K562 treated with DMSO at 1 percent for 48 hours (cell line): ENCODE results near the gene TRUB2. TPM values are rescaled to one million over a fixed set of nuclear protein-coding genes. Genes with fewer than 3 reads are reported as not detected.

Experiments used
- total RNA-seq: library from RNA; unstranded; fragments of 300-600 nt; gene quantifications from 2 replicates; pipeline ENCODE4 v1.2.3, GENCODE V29; 2022; ENCODE audit warnings: low replicate concordance; ENCODE audit errors: extremely low read depth

TRUB2 gene, protein sequence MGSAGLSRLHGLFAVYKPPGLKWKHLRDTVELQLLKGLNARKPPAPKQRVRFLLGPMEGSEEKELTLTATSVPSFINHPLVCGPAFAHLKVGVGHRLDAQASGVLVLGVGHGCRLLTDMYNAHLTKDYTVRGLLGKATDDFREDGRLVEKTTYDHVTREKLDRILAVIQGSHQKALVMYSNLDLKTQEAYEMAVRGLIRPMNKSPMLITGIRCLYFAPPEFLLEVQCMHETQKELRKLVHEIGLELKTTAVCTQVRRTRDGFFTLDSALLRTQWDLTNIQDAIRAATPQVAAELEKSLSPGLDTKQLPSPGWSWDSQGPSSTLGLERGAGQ
- total RNA-seq = not detected in 2 replicates

DNA sequence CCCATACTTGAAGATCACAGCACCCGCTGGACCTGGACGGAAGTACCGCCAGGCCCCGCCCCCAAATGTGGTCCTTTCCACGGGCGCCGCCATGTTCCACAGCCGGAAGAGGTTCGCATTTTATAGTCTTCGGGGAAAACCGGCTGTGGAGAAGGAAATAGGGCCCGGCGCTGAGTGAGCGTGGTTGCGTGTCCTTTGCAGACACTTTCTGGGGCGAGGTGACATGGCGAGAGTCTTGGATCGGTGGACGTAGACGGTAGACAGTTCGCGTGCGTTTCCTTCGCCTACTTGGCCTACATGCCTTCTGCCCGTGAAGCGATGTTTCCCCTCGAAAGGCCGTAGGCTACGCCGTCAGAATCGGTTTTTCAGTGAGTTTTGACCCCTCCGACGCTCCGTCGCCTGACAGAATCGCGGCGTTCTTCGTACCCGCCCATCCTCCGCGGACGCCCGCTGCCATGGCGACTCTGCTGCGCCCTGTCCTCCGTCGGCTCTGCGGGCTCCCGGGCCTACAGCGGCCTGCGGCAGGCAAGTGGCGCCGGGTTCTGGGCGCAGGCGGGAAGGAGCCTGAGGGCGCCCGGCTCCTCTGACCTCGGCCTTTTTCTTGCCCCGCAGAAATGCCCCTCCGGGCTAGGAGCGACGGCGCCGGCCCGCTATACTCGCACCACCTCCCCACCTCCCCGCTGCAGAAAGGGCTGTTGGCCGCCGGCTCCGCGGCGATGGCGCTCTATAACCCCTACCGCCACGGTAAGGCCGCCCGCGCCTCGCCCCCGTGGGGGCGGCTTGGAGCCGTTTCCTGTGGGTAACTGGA, at the start of gene TRUB2, which contains the start of gene COQ4:
TRUB2 (minus strand) TSS at position 44 of the 808 bp plus-strand sequence; CDS start at position 5, 39 bp downstream.
COQ4 (plus strand) TSS at position 436 of the 808 bp plus-strand sequence; CDS start at position 456, 20 bp downstream.

GRCh38 chr9:128370752-128371629, 48.7 kb upstream of the TRUB2 start, which contains the start of gene URM1:
TSS of gene URM1 (plus strand) at chr9:128371374. CDS start at chr9:128371381, 7 bp downstream.

DNA sequence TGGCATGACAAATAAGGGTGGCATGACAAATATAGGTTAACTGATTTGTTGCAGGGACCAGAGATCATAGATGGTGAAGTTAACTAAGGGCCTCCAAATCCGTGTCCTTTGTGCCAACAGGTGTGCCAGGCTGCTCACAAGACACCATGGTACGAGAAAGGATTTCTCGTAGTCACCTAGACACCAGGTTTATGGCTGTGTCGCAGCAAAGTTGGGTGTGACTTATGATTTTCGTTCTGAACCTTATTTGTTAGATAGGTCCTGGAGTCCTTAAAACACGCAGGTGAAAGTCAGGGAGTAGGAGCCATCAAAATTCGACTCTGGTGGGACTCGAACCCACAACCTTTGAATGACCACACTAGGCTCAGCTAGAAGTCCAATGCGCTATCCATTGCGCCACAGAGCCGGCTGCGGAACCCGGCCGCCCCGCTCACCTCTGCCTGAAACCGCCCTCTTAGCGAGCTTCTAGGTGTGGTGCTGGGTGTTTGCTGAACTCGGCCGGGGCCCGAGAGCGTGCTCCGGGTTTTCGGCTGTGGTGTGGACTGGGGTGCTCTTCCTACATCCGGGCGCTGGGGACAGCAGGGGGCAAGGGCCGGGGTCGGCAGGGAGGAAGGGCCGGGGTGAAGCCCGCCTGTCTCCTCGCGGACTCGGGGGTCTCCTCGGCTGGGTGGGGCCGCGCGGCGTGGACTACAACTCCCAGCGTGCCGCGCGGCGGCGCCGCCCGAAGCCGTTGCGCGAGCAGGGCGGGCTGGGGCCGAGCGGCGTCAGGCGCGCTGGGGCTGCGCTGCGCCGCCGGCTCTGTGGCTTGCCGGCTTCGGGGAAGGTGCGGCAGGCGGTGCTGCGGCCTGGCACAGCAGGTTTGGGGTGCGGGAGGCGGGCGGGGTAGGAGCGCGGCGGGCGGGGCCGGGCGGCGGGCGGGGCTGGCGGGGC, 17.8 kb upstream of the TRUB2 start, which contains the start of gene SLC27A4:
SLC27A4 (plus strand) TSS at position 767 of the 930 bp plus-strand sequence. CDS start 2,606 bp downstream, outside the sequence.

DNA sequence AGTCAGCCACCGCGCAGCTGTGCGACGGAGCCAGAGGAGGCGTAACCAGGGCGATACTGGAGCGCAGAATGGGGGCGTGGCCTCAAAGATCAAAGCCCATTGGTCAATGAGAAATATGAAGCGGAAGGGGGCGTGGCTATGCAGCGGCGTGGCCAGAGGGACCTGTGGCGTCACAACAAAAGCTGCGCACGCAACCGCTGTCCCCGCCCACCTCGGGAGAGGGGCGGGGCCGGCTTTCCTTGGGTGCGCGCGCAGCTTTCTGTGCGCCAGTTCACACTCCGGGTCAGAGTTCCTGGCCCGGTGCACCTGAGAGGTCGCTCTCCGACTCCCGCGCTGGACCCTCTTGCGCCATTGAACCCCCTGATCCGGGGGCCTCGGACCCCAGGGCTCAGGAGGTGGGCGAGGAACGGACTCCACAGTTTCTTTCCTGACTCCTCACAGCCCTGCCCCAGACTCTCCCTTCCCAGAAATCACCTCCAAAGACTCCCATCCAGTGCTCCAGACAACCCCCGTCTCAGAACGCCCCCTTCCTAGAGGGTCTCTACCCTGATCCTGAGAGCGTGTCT, 46.2 kb downstream of the TRUB2 start, which contains the start of gene SWI5:
SWI5 (plus strand) TSS at position 269 of the 566 bp plus-strand sequence.

GRCh38 chr9:128275198-128276007, 46.8 kb downstream of the TRUB2 start, which contains the start of gene GOLGA2:
TSS of gene GOLGA2 (minus strand) at chr9:128276007. CDS start at chr9:128275976, 31 bp downstream.

Other genes starting within 250 kb of the TRUB2 start
- gene PTGES2, start 194.7 kb downstream of the TRUB2 start, total RNA-seq = not detected in 2 replicates
- gene LCN2, start 173.0 kb downstream of the TRUB2 start, total RNA-seq = not detected in 2 replicates
- gene BBLN, start 162.2 kb downstream of the TRUB2 start, total RNA-seq = not detected in 2 replicates
- gene CIZ1, start 130.9 kb downstream of the TRUB2 start, total RNA-seq = 684 TPM in 1 of 2 replicates, not detected in the other
- gene DNM1, start 119.1 kb downstream of the TRUB2 start, total RNA-seq = not detected in 2 replicates
- not detected in 2 replicates for gene GOLGA2, start 46.4 kb downstream of the TRUB2 start, total RNA-seq
- gene SWI5, start 46.2 kb downstream of the TRUB2 start, total RNA-seq = not detected in 2 replicates
- not detected in 2 replicates for gene COQ4, start 392 bp upstream of the TRUB2 start, total RNA-seq
- gene SLC27A4, start 18.1 kb upstream of the TRUB2 start, total RNA-seq = not detected in 2 replicates
- not detected in 2 replicates for gene URM1, start 48.9 kb upstream of the TRUB2 start, total RNA-seq
- not detected in 2 replicates for gene CERCAM, start 98.4 kb upstream of the TRUB2 start, total RNA-seq
- gene ODF2, start 133.6 kb upstream of the TRUB2 start, total RNA-seq = not detected in 2 replicates
- gene GLE1, start 182.3 kb upstream of the TRUB2 start, total RNA-seq = not detected in 2 replicates
- gene SPTAN1, start 230.1 kb upstream of the TRUB2 start, total RNA-seq = not detected in 2 replicates